A549 (cell line): ENCODE measurements around the gene AGAP3.

Experiments
- CHD2 ChIP-seq: fragments of 150-350 bp; IDR thresholded peaks from 2 replicates; pipeline ENCODE4 v1.6.1; 2014; ENCODE audit warnings: low read length; ENCODE audit not compliant: partially characterized antibody
- EP300 ChIP-seq, 2 experiments: fragments of >200 bp; sonication (Bioruptor Twin); formaldehyde crosslinking; IDR thresholded peaks; 2 replicates in 1 of 2; 3 replicates in 1 of 2; pipeline ENCODE4 v1.6.1; 2016 to 2017
- KDM1A ChIP-seq: fragments of 200-600 bp; sonication (generic); IDR thresholded peaks from 2 replicates; pipeline ENCODE4 v1.6.1; 2016; ENCODE audit warnings: low read depth, mild to moderate bottlenecking
- MYC ChIP-seq: IDR thresholded peaks from 2 replicates; pipeline ENCODE4 v1.6.1; 2012; ENCODE audit warnings: mild to moderate bottlenecking, inconsistent platforms, low read length, improper control_type of control experiment, borderline replicate concordance
- POLR2A ChIP-seq: IDR thresholded peaks from 2 replicates; pipeline ENCODE4 v1.6.1; 2012; ENCODE audit warnings: mild to moderate bottlenecking, low read length
- RFX5 ChIP-seq: fragments of 450-650 bp; IDR thresholded peaks from 2 replicates; pipeline ENCODE4 v1.7.1; 2014; ENCODE audit warnings: antibody characterized with exemption, mild to moderate bottlenecking, moderate library complexity
- SMC3 ChIP-seq: fragments of >200 bp; sonication (Bioruptor Twin); formaldehyde crosslinking; IDR thresholded peaks from 3 replicates; pipeline ENCODE4 v1.6.1; 2018; ENCODE audit warnings: inconsistent platforms
- TF ChIP-seq, protein P1 (sequence below): fragments of >200 bp; sonication (Bioruptor Twin); formaldehyde crosslinking; IDR thresholded peaks from 3 replicates; pipeline ENCODE4 v1.5.1; 2016

GRCh38 chr7:151123158-151123821, 37.0 kb downstream of the AGAP3 start:
- TF ChIP-seq EP300 (IDR thresholded peaks at IDR 0.05) (no peak), RFX5 (no peak), SMC3 (no peak), POLR2A (no peak), KDM1A (no peak), CHD2 (no peak), MYC (no peak)
- TF ChIP-seq, protein P1, sequence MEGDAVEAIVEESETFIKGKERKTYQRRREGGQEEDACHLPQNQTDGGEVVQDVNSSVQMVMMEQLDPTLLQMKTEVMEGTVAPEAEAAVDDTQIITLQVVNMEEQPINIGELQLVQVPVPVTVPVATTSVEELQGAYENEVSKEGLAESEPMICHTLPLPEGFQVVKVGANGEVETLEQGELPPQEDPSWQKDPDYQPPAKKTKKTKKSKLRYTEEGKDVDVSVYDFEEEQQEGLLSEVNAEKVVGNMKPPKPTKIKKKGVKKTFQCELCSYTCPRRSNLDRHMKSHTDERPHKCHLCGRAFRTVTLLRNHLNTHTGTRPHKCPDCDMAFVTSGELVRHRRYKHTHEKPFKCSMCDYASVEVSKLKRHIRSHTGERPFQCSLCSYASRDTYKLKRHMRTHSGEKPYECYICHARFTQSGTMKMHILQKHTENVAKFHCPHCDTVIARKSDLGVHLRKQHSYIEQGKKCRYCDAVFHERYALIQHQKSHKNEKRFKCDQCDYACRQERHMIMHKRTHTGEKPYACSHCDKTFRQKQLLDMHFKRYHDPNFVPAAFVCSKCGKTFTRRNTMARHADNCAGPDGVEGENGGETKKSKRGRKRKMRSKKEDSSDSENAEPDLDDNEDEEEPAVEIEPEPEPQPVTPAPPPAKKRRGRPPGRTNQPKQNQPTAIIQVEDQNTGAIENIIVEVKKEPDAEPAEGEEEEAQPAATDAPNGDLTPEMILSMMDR: no peak
